Measurements from ENCODE around the gene AKR1B1.

- TF ChIP-seq CTCF (IDR thresholded peaks at IDR 0.05) (no peak), ZNF281 (CRISPR knock-in tag; IDR thresholded peaks at IDR 0.05) (no peak), SMAD4 (CRISPR knock-in tag; IDR thresholded peaks at IDR 0.05) (no peak), ZBTB21 (CRISPR knock-in tag; IDR thresholded peaks at IDR 0.05; ENCODE audit: borderline replicate concordance) (no peak), NR2C2 (CRISPR knock-in tag; IDR thresholded peaks at IDR 0.05) (no peak), TCF7 (CRISPR knock-in tag; IDR thresholded peaks at IDR 0.05; ENCODE audit: low read depth) (no peak), IRF1 (CRISPR knock-in tag; IDR thresholded peaks at IDR 0.05) (no peak), ATF2 (CRISPR knock-in tag; IDR thresholded peaks at IDR 0.05; ENCODE audit: borderline replicate concordance, low read depth) (no peak), NFATC4 (CRISPR knock-in tag; IDR thresholded peaks at IDR 0.05) (no peak), ZNF263 (CRISPR knock-in tag; IDR thresholded peaks at IDR 0.05; ENCODE audit: low read depth) (no peak), HMGXB4 (CRISPR knock-in tag; IDR thresholded peaks at IDR 0.05) (no peak), FOXP1 (CRISPR knock-in tag; IDR thresholded peaks at IDR 0.05; ENCODE audit: borderline replicate concordance) (no peak)
Measured at GRCh38 chr7:134448356-134449229, 10.3 kb downstream of the AKR1B1 start.
